Adrenal gland (tissue), 12 donors: ENCODE data around the gene RANBP3L. TPM values are rescaled to one million over a fixed set of nuclear protein-coding genes. Genes with fewer than 3 reads are reported as not detected.

Source experiments
- DNase-seq, 7 donors: peaks; one replicate each; pipeline ENCODE4 v3.0.0-alpha.2; 2019 to 2020
- H3K27ac ChIP-seq, 5 donors: fragments of 200-600 bp; sonication (generic) in 4 of 5; 1 replicate in 3 of 5; 2 replicates in 2 of 5; pipeline versions ENCODE4 v1.5.1 to v1.8.0; 2016 to 2020; ENCODE audit warnings: mild to moderate bottlenecking in 1 of 5
- H3K27me3 ChIP-seq: fragments of 200-600 bp; 2 replicates; pipeline ENCODE4 v1.8.0; 2021
- H3K36me3 ChIP-seq, 2 donors: fragments of 200-600 bp; replicated peaks in 1 of 2; 1 replicate in 1 of 2; 2 replicates in 1 of 2; pipeline versions ENCODE4 v1.5.1 to v1.8.0; 2018 to 2022
- H3K4me1 ChIP-seq, 2 donors: fragments of 200-600 bp; replicated peaks in 1 of 2; 1 replicate in 1 of 2; 2 replicates in 1 of 2; pipeline versions ENCODE4 v1.5.1 to v1.8.0; 2018 to 2021
- H3K4me3 ChIP-seq, 4 donors: fragments of 200-600 bp; sonication (generic) in 3 of 4; one replicate each; pipeline ENCODE4 v1.5.1; 2016 to 2018
- H3K9me3 ChIP-seq, 3 donors: fragments of 200-600 bp; sonication (generic) in 1 of 3; replicated peaks in 1 of 3; 1 replicate in 2 of 3; 2 replicates in 1 of 3; pipeline versions ENCODE4 v1.5.1 to v1.8.0; 2016 to 2021
- POLR2A ChIP-seq, 2 donors: fragments of 450-650 bp; IDR thresholded peaks; one replicate each; pipeline ENCODE4 v1.6.1; 2017; ENCODE audit warnings: antibody characterized with exemption in 2 of 2, mild to moderate bottlenecking in 2 of 2, moderate library complexity in 1 of 2
- WGBS, 4 donors: extraction: QIAGEN DNeasy Blood & Tissue Kit in 2 of 4; methylation state at CpG; one replicate each; pipeline versions ENCODE4 v1.1.5 to v1.1.7; 2013 to 2017; 5-methylcytosine and 5-hydroxymethylcytosine counted together
- intact Hi-C, 2 donors: fragments of 100-400 bp; cut with DNase I; formaldehyde crosslinking; loops; one replicate each; pipeline versions ENCODE4 v1.14.1 to v1.15.0; 2022 to 2023
- polyA plus RNA-seq, 3 donors: library from polyadenylated mRNA; stranded (reverse); fragments of 200-250 nt in 2 of 3; fragments of 350-450 nt in 1 of 3; fragmentation: Illumina TruSeq in 1 of 3; extraction: RNeasy Lipid Tissue Mini Kit (QIAGEN cat#74804) in 1 of 3; gene quantifications; one replicate each; pipeline ENCODE4 v1.2.3, GENCODE V29; 2013 to 2014
- total RNA-seq, 9 donors: library from RNA; depleted of rRNA in 4 of 9; stranded (reverse); fragments of >200 nt in 4 of 9; fragments of 120-200 nt in 1 of 9; fragmentation: NEBNext Ultra II Directional in 1 of 9; extraction: Animal tissue kit (Norgen Biotek cat#: 25700) in 1 of 9; gene quantifications; one replicate each; pipeline versions ENCODE4 v1.1.0 to v1.2.4, GENCODE V29; 2013 to 2023
- TF ChIP-seq, protein P1 (sequence below), 6 experiments: fragments of 450-650 bp in 4 of 6; fragments of 200-600 bp in 2 of 6; sonication (generic) in 1 of 6; IDR thresholded peaks; 1 replicate in 5 of 6; 2 replicates in 1 of 6; pipeline versions ENCODE4 v1.5.1 to v1.8.0; 2016 to 2021; ENCODE audit warnings: antibody characterized with exemption in 6 of 6, mild to moderate bottlenecking in 2 of 6, moderate library complexity in 1 of 6
- donor health status: healthy with polysubstance abuse.
- donor health status: Bipolar disorder and iron deficiency.
- donor health status: DM: yes; HTN: yes; CAD: no.
- donor health status: DM: no; HTN: no; CAD: no.
- donor health status: DM: no; HTN: no; CAD: no.
- donor health status: DM: yes; HTN: yes; CAD: no.

The RANBP3L gene
- total and polyA plus RNA-seq, 12 donors = 0.30 to 21.6 (median 1.6) TPM

GRCh38 chr5:36237751-36238150, 64.0 kb downstream of the RANBP3L start:
- Histone ChIP-seq H3K36me3 (no peaks in the 10 kb centered on the region), H3K27me3 (no peaks in the 10 kb centered on the region), H3K9me3 (no peaks in the 10 kb centered on the region), H3K27ac (peak overlapping the region in 2 of 5 donors; percentile 8 to 97), H3K4me3 (no peak overlapping the region), H3K4me1 (peaks cover 37 to 54% of the 10 kb centered on the region in 2 donors)
- TF ChIP-seq POLR2A (IDR thresholded peaks at IDR 0.05) = no peak
- TF ChIP-seq, protein P1, sequence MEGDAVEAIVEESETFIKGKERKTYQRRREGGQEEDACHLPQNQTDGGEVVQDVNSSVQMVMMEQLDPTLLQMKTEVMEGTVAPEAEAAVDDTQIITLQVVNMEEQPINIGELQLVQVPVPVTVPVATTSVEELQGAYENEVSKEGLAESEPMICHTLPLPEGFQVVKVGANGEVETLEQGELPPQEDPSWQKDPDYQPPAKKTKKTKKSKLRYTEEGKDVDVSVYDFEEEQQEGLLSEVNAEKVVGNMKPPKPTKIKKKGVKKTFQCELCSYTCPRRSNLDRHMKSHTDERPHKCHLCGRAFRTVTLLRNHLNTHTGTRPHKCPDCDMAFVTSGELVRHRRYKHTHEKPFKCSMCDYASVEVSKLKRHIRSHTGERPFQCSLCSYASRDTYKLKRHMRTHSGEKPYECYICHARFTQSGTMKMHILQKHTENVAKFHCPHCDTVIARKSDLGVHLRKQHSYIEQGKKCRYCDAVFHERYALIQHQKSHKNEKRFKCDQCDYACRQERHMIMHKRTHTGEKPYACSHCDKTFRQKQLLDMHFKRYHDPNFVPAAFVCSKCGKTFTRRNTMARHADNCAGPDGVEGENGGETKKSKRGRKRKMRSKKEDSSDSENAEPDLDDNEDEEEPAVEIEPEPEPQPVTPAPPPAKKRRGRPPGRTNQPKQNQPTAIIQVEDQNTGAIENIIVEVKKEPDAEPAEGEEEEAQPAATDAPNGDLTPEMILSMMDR (IDR thresholded peaks at IDR 0.05) = no peak
- intact Hi-C loops = no loop called here
- DNase-seq = no peak
- WGBS, 4 donors = 80 to 90% (median 85%) methylated on average over 2 of the region's 2 CpGs

DNA sequence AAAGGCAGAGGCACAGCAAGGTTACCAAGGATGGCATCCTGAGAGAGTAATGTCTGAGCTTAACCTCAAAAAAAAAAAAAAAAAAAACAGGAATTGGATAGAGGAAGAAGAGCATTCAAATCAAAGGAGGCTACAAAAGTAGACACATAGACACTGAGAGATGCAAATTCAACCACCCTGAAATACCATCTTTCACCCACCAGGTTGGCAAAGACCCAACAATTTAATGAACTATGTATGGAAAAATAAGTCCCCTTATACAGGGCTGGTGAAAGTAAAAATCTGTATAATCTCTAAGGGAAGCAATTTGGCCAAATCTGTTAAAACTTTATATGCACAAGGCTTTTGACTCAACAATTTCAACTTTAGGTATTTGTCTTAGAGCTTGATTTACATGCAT, 64.9 kb downstream of the RANBP3L start:
- peak overlapping the region in 1 of 5 donors; percentile 97 for H3K27ac ChIP-seq
- H3K27me3 ChIP-seq = no peaks in the 10 kb centered on the region
- H3K4me3 ChIP-seq = no peak overlapping the region
- DNase-seq = no peak
- intact Hi-C loops = no loop called here
- no peak for TF ChIP-seq POLR2A (IDR thresholded peaks at IDR 0.05)
- H3K36me3 ChIP-seq = no peaks in the 10 kb centered on the region
- H3K9me3 ChIP-seq = no peaks in the 10 kb centered on the region
- peaks cover 33 to 56% of the 10 kb centered on the region in 2 donors for H3K4me1 ChIP-seq

DNA sequence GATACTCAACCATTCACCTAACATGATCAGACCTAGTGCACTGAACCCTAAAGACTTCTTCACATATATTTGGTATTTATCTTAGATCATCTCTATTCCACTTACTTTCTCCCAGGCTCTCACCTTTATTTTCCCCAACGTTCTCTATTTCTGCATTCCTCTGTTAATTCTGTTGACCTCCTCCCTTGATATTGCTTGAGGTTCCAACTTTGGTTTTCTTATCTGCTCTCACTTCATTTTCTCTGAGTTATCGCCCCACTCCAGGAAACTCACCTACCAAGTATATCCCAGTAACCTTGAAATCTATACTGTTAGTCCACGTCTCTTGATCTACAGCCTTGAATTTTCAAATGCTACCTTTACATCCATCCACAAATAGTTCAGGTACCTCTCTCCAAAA, 69.2 kb downstream of the RANBP3L start:
- 68 to 78% (median 68%) methylated on average over 3 of the region's 3 CpGs for WGBS, 4 donors
- intact Hi-C loops = no loop called here
- Histone ChIP-seq H3K4me1 (peaks cover 9 to 42% of the 10 kb centered on the region in 2 donors), H3K9me3 (no peaks in the 10 kb centered on the region), H3K27me3 (no peaks in the 10 kb centered on the region), H3K36me3 (no peaks in the 10 kb centered on the region), H3K4me3 (no peak overlapping the region), H3K27ac (no peak overlapping the region)
- TF ChIP-seq POLR2A (IDR thresholded peaks at IDR 0.05) = no peak
- TF ChIP-seq, protein P1 (IDR thresholded peaks at IDR 0.05) = no peak
- no peak for DNase-seq

DNA sequence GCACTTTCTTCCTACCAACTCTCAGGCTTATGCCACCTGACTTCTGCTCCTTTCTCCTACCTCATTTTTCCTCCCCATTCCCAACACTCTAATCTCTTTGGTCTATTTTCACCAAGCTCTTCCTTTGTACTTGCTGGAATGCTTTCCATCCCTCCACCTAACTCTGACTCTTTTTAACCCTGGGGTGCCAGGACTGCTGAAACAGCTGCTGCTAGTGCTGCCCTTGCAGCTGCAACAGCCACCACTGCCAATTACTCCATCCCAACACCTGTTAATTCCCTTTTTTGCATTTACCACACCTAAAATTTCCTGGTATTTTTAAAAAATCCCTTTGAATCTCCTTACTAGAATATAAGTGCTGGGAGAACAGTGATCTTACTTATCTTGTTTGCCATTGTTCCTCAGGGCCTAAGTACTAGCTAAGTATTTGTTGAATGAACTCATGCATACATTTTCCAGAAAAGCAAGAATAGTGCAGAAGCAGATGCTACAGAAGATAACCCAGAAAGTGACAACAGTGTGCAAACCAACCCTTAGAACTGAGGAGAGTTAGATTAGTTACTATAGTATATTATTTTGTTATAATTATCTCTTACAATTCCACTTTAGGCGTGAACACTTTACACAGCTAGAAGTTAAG, 71.4 kb downstream of the RANBP3L start:
- Histone ChIP-seq H3K9me3 (no peaks in the 10 kb centered on the region), H3K4me3 (no peak overlapping the region), H3K27me3 (no peaks in the 10 kb centered on the region), H3K36me3 (peaks cover 0 to 5% of the 10 kb centered on the region in 2 donors), H3K27ac (no peak overlapping the region), H3K4me1 (peaks cover 9 to 32% of the 10 kb centered on the region in 2 donors)
- no peak for DNase-seq
- intact Hi-C loops = no loop called here
- TF ChIP-seq POLR2A (IDR thresholded peaks at IDR 0.05) = no peak
- TF ChIP-seq, protein P1 (IDR thresholded peaks at IDR 0.05) = no peak
- WGBS, 4 donors = 84 to 99% (median 95%) methylated on average over 1 of the region's 1 CpG

GRCh38 chr5:36228505-36228904, 73.2 kb downstream of the RANBP3L start:
- Histone ChIP-seq H3K27me3 (no peaks in the 10 kb centered on the region), H3K9me3 (no peaks in the 10 kb centered on the region), H3K27ac (no peak overlapping the region), H3K36me3 (peaks cover 0 to 14% of the 10 kb centered on the region in 2 donors), H3K4me3 (no peak overlapping the region), H3K4me1 (peaks cover 9 to 32% of the 10 kb centered on the region in 2 donors)
- TF ChIP-seq, protein P1 (IDR thresholded peaks at IDR 0.05) = no peak
- no peak for TF ChIP-seq POLR2A (IDR thresholded peaks at IDR 0.05)
- 94 to 98% (median 96%) methylated on average over 7 of the region's 7 CpGs for WGBS, 4 donors
- no peak for DNase-seq
- intact Hi-C loops = no loop called here
